Nephron (organoid): Measurements from ENCODE around the gene ALG9.

ENCODE experiments used
- H3K27ac Mint-ChIP-seq, 3 experiments: 2 replicates each; pipeline ENCODE4 v1.8.0; 2020; ENCODE audit warnings: mixed read lengths in 3 of 3, mild to moderate bottlenecking in 2 of 3, moderate library complexity in 1 of 3
- H3K27me3 Mint-ChIP-seq: 2 replicates; pipeline ENCODE4 v1.8.0; 2021; ENCODE audit warnings: low read depth, mild to moderate bottlenecking, moderate library complexity, mixed read lengths
- H3K36me3 Mint-ChIP-seq: 2 replicates; pipeline ENCODE4 v1.8.0; 2020; ENCODE audit warnings: low read depth, mixed read lengths
- H3K4me1 Mint-ChIP-seq: 2 replicates; pipeline ENCODE4 v1.8.0; 2020; ENCODE audit warnings: mixed read lengths
- H3K4me3 Mint-ChIP-seq, 3 experiments: 2 replicates each; pipeline ENCODE4 v1.8.0; 2020; ENCODE audit warnings: mild to moderate bottlenecking in 3 of 3, mixed read lengths in 3 of 3, moderate library complexity in 2 of 3
- H3K9me3 Mint-ChIP-seq: 2 replicates; pipeline ENCODE4 v1.8.0; 2020; ENCODE audit warnings: mixed read lengths
- CTCF ChIP-seq, 3 experiments: fragments of 200-600 bp; sonication (generic); IDR thresholded peaks; one replicate each; pipeline ENCODE4 v1.5.0; 2021; ENCODE audit warnings: antibody characterized with exemption in 3 of 3; ENCODE audit not compliant: unreplicated experiment in 3 of 3

Gene ALG9

GRCh38 chr11:111765320-111765983, 105.9 kb downstream of the ALG9 start:
- Mint-ChIP-seq H3K9me3 (no peaks in the 10 kb centered on the region), H3K36me3 (peaks cover 32% of the 10 kb centered on the region), H3K4me1 (peaks cover 25% of the 10 kb centered on the region), H3K27ac (peak overlapping the region; percentile 34 to 89 (median 79)), H3K4me3 (peak overlapping the region; percentile 92 to 99 (median 92)), H3K27me3 (no peaks in the 10 kb centered on the region)
- no peak for TF ChIP-seq CTCF (IDR thresholded peaks at IDR 0.05; ENCODE audit: unreplicated experiment in 3 of 3)

- TF ChIP-seq CTCF (IDR thresholded peaks at IDR 0.05; ENCODE audit: unreplicated experiment in 3 of 3), result no peak
- H3K27me3 Mint-ChIP-seq, result no peaks in the 10 kb centered on the region
Measured at GRCh38 chr11:111764621-111765020, 106.8 kb downstream of the ALG9 start.

GRCh38 chr11:111762981-111763643, 108.3 kb downstream of the ALG9 start:
- peaks cover 51% of the 10 kb centered on the region for H3K36me3 Mint-ChIP-seq
- peak overlapping the region; percentile 46 to 66 (median 54) for H3K4me3 Mint-ChIP-seq
- H3K27ac Mint-ChIP-seq, result peak overlapping the region in 1 of 3 experiments; percentile 16
- H3K4me1 Mint-ChIP-seq, result peaks cover 33% of the 10 kb centered on the region
- TF ChIP-seq CTCF (IDR thresholded peaks at IDR 0.05; ENCODE audit: unreplicated experiment in 3 of 3), result no peak
- no peaks in the 10 kb centered on the region for H3K27me3 Mint-ChIP-seq
- no peaks in the 10 kb centered on the region for H3K9me3 Mint-ChIP-seq

More at GRCh38 chr11:111764621-111765020, 106.8 kb downstream of the ALG9 start:
- H3K9me3 Mint-ChIP-seq, result no peaks in the 10 kb centered on the region
- H3K36me3 Mint-ChIP-seq, result peaks cover 37% of the 10 kb centered on the region
- peak overlapping the region in 2 of 3 experiments; percentile 18 to 89 for H3K27ac Mint-ChIP-seq
- H3K4me1 Mint-ChIP-seq, result peaks cover 28% of the 10 kb centered on the region
- H3K4me3 Mint-ChIP-seq, result peak overlapping the region; percentile 92 to 99 (median 92)

- Mint-ChIP-seq H3K36me3 (peaks cover 57% of the 10 kb centered on the region), H3K9me3 (no peaks in the 10 kb centered on the region), H3K4me3 (peak overlapping the region in 1 of 3 experiments; percentile 66), H3K27ac (no peak overlapping the region), H3K27me3 (no peaks in the 10 kb centered on the region), H3K4me1 (peaks cover 33% of the 10 kb centered on the region)
- TF ChIP-seq CTCF (IDR thresholded peaks at IDR 0.05; ENCODE audit: unreplicated experiment in 3 of 3), result no peak
Measured at GRCh38 chr11:111762526-111762925, 108.9 kb downstream of the ALG9 start.

GRCh38 chr11:111761036-111761435, 110.3 kb downstream of the ALG9 start:
- H3K4me1 Mint-ChIP-seq, result peaks cover 27% of the 10 kb centered on the region
- TF ChIP-seq CTCF (IDR thresholded peaks at IDR 0.05; ENCODE audit: unreplicated experiment in 3 of 3), result no peak
- no peak overlapping the region for H3K27ac Mint-ChIP-seq
- H3K9me3 Mint-ChIP-seq, result no peaks in the 10 kb centered on the region
- H3K27me3 Mint-ChIP-seq, result no peaks in the 10 kb centered on the region
- H3K4me3 Mint-ChIP-seq, result no peak overlapping the region
- peaks cover 62% of the 10 kb centered on the region for H3K36me3 Mint-ChIP-seq
